Prostate gland (tissue), 2 donors: Measurements from ENCODE around the gene DCAF12.

Source experiments
- POLR2AphosphoS5 ChIP-seq: sonication (generic); formaldehyde crosslinking; IDR thresholded peaks from one replicate; pipeline ENCODE4 v1.6.1; 2017; ENCODE audit warnings: antibody characterized with exemption
- TF ChIP-seq, protein P1 (sequence below), 4 experiments: fragments of 200-600 bp in 2 of 4; fragments of 450-650 bp in 2 of 4; sonication (generic) in 2 of 4; IDR thresholded peaks; 1 replicate in 3 of 4; 2 replicates in 1 of 4; pipeline ENCODE4 v1.5.1; 2016 to 2019; ENCODE audit warnings: antibody characterized with exemption in 4 of 4, mild to moderate bottlenecking in 2 of 4, moderate library complexity in 2 of 4

DNA sequence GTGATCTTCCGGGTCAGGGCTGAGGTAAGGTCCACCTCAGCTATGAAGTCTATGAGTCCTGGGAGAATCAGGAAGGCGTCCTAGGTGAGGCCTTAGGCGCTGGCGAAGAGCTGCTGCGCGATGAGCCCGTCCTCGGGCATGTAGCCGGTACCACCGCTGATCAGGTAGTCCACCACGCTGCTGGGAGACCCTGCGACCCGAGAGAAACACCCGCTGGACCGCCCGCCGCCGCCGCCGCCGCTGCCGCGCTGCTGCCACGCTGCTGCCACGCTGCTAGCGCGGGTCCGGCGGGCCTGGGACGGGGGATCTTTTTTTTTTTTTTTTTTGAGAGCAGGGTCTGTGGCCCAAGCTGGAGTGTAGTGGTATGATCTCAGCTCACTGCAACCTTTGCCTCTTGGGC is 8.0 kb upstream of the DCAF12 start:
- TF ChIP-seq POLR2AphosphoS5 = no peak
- TF ChIP-seq, protein P1, sequence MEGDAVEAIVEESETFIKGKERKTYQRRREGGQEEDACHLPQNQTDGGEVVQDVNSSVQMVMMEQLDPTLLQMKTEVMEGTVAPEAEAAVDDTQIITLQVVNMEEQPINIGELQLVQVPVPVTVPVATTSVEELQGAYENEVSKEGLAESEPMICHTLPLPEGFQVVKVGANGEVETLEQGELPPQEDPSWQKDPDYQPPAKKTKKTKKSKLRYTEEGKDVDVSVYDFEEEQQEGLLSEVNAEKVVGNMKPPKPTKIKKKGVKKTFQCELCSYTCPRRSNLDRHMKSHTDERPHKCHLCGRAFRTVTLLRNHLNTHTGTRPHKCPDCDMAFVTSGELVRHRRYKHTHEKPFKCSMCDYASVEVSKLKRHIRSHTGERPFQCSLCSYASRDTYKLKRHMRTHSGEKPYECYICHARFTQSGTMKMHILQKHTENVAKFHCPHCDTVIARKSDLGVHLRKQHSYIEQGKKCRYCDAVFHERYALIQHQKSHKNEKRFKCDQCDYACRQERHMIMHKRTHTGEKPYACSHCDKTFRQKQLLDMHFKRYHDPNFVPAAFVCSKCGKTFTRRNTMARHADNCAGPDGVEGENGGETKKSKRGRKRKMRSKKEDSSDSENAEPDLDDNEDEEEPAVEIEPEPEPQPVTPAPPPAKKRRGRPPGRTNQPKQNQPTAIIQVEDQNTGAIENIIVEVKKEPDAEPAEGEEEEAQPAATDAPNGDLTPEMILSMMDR (IDR thresholded peaks at IDR 0.05) = no peak
